SK-N-SH (cell line): Measurements from ENCODE around the gene NACAD.

Source experiments
- CTCF ChIP-seq: fragments of 200-600 bp; sonication (generic); IDR thresholded peaks from 2 replicates; pipeline ENCODE4 v1.6.1; 2017; ENCODE audit warnings: antibody characterized with exemption, mild to moderate bottlenecking, moderate library complexity
- EP300 ChIP-seq, 2 experiments: IDR thresholded peaks; 2 replicates each; pipeline versions ENCODE4 v1.4.0 to v1.6.1; 2012; ENCODE audit warnings: borderline replicate concordance in 1 of 2, low read depth in 1 of 2, low read length in 1 of 2
- GABPA ChIP-seq: IDR thresholded peaks from 2 replicates; pipeline ENCODE4 v1.4.0; 2012; ENCODE audit warnings: low read depth, mild to moderate bottlenecking
- GATA2 ChIP-seq: sonication (generic); formaldehyde crosslinking; IDR thresholded peaks from 2 replicates; pipeline ENCODE4 v1.5.0; 2020; ENCODE audit warnings: mild to moderate bottlenecking, missing genetic modification reagents
- POLR2AphosphoS5 ChIP-seq: IDR thresholded peaks from 2 replicates; pipeline ENCODE4 v1.6.1; 2012; ENCODE audit warnings: low read depth, low read length
- RAD21 ChIP-seq: IDR thresholded peaks from 2 replicates; pipeline ENCODE4 v1.6.1; 2012; ENCODE audit warnings: mild to moderate bottlenecking, low read length
- TAF1 ChIP-seq: IDR thresholded peaks from 2 replicates; pipeline ENCODE4 v1.6.1; 2012; ENCODE audit warnings: low read depth, mild to moderate bottlenecking, low read length, moderate library complexity, borderline replicate concordance

DNA sequence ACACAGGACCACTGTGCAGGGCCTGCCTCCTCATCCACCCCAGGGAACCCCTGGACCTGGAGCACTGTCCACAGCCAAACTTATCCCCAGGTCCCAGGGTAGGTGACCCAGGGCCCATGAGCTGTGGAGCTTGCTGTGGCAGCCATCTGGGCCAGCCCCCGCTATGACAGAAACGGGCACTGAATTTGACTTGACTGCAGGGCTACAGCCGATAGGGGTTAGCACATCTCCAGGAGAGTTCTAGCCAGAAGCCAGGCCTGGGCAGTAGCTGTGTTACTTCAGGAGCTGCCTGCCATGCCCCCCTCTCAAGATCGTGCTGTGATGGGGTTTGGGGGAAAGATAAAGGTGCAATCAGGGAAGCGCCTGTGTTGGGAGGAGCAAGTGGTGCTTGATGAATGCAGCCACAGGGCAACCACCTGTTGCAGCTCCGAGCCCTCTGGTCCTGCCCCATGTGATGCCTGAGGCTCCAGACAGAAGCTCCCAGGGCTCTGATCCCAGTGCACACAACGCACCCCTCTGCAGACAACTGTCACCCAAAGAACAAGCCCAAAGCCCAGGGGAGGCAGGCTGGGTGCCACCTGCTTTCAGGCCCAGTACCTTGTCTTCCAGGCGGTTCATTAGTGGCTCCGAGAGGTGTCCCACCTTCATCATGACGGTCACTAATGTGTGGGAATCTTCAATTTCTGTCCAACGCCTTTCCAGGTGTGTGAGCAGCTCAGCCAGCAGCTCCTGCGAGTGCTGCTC, 16.2 kb upstream of the NACAD start:
- TF ChIP-seq GABPA (no peak), EP300 (IDR thresholded peaks at IDR 0.05; ENCODE audit: borderline replicate concordance in 1 of 2, low read depth in 1 of 2, low read length in 1 of 2) (no peak), CTCF (no peak), TAF1 (no peak), POLR2AphosphoS5 (no peak), GATA2 (CRISPR knock-in tag) (no peak), RAD21 (no peak)
